Hepatocyte (in vitro differentiated cells): ENCODE results near the gene INTS4.

Source experiments
- CTCF ChIP-seq: fragments of 200-600 bp; sonication (generic); IDR thresholded peaks from 2 replicates; pipeline ENCODE4 v1.5.1; 2016; ENCODE audit warnings: antibody characterized with exemption, mild to moderate bottlenecking; ENCODE audit not compliant: poor library complexity
- EZH2 ChIP-seq: fragments of 200-600 bp; sonication (generic); IDR thresholded peaks from 2 replicates; pipeline ENCODE4 v1.6.1; 2016; ENCODE audit warnings: antibody characterized with exemption, mild to moderate bottlenecking, borderline replicate concordance
- EZH2phosphoT487 ChIP-seq: fragments of 200-600 bp; sonication (generic); IDR thresholded peaks from one replicate; pipeline ENCODE4 v1.6.1; 2018; ENCODE audit warnings: antibody characterized with exemption, mild to moderate bottlenecking, low read depth, moderate library complexity; ENCODE audit not compliant: unreplicated experiment, severe bottlenecking

- TF ChIP-seq CTCF (no peak), EZH2phosphoT487 (no peak), EZH2 (no peak)
Measured at GRCh38 chr11:78027759-78028158, 33.3 kb upstream of the INTS4 start.
